Activated CD4-positive, CD25-positive, alpha-beta regulatory T cell treated with anti-CD3 and anti-CD28 coated beads, Interleukin-2, amount 50 U/mL, for 24 hours (primary cell): Measurements from ENCODE around the gene DIPK1C.
A peak's percentile ranks its signal among the peaks of the same experiment; 100 is the strongest.
"Not testable (repeated sequence)": the region's sequence is repeated elsewhere in the genome, so short reads cannot be mapped to it uniquely, and the experiment has no call there.

ENCODE experiments used
- ATAC-seq, 2 donors: fragments of 150-1000 bp; cut with Tn5 transposase; one replicate each; pipeline ENCODE4 v1.10.0; 2021; ENCODE audit warnings: mild to moderate bottlenecking in 1 of 2, moderate library complexity in 1 of 2

DIPK1C gene

GRCh38 chr18:74457043-74457724, at the start of gene DIPK1C:
Gene DIPK1C, minus strand, starts transcription at chr18:74457308. Its CDS starts 49 bp downstream, at chr18:74457259.
- no peak for ATAC-seq

- no peak for ATAC-seq
Observed at GRCh38 chr18:74506448-74507084, 49.5 kb upstream of the DIPK1C start.

- ATAC-seq, result no peak
Observed at GRCh38 chr18:74505776-74506175, 48.7 kb upstream of the DIPK1C start.

GRCh38 chr18:74503137-74503536, 46.0 kb upstream of the DIPK1C start:
- no peak for ATAC-seq

GRCh38 chr18:74501386-74501785, 44.3 kb upstream of the DIPK1C start:
- no peak for ATAC-seq

- not testable (repeated sequence) for ATAC-seq
Observed at GRCh38 chr18:74500774-74501173, 43.7 kb upstream of the DIPK1C start.

GRCh38 chr18:74500372-74500771, 43.3 kb upstream of the DIPK1C start:
- no peak for ATAC-seq

- peak in 1 of 2 donors; percentile 4 for ATAC-seq
Observed at GRCh38 chr18:74499633-74500032, 42.5 kb upstream of the DIPK1C start.

- ATAC-seq, result peak; percentile 52 to 55
Observed at GRCh38 chr18:74498712-74499627, 41.9 kb upstream of the DIPK1C start.

GRCh38 chr18:74497778-74498177, 40.7 kb upstream of the DIPK1C start:
- ATAC-seq, result no peak

- no peak for ATAC-seq
Observed at GRCh38 chr18:74497324-74497676, 40.2 kb upstream of the DIPK1C start.

- ATAC-seq, result peak; percentile 12 to 16
Observed at GRCh38 chr18:74496508-74497323, 39.6 kb upstream of the DIPK1C start.

GRCh38 chr18:74495581-74496507, 38.7 kb upstream of the DIPK1C start, which contains the start of gene CNDP2:
Gene CNDP2, plus strand, starts transcription at chr18:74496363. Its CDS starts 3,611 bp downstream, at chr18:74499974.
- peak; percentile 72 to 76 for ATAC-seq

- ATAC-seq, result no peak
Observed at GRCh38 chr18:74494514-74494913, 37.4 kb upstream of the DIPK1C start.

GRCh38 chr18:74493689-74494088, 36.6 kb upstream of the DIPK1C start:
- ATAC-seq, result no peak

GRCh38 chr18:74492259-74492658, 35.2 kb upstream of the DIPK1C start:
- ATAC-seq, result no peak

- ATAC-seq, result no peak
Observed at GRCh38 chr18:74489676-74490075, 32.6 kb upstream of the DIPK1C start.

- ATAC-seq, result no peak
Observed at GRCh38 chr18:74488864-74489263, 31.8 kb upstream of the DIPK1C start.

GRCh38 chr18:74488354-74488753, 31.2 kb upstream of the DIPK1C start:
- ATAC-seq, result no peak

GRCh38 chr18:74486119-74486849, 29.2 kb upstream of the DIPK1C start:
- no peak for ATAC-seq

GRCh38 chr18:74482697-74483096, 25.6 kb upstream of the DIPK1C start:
- no peak for ATAC-seq
